ENCODE data around the gene ZDHHC6.

DNA sequence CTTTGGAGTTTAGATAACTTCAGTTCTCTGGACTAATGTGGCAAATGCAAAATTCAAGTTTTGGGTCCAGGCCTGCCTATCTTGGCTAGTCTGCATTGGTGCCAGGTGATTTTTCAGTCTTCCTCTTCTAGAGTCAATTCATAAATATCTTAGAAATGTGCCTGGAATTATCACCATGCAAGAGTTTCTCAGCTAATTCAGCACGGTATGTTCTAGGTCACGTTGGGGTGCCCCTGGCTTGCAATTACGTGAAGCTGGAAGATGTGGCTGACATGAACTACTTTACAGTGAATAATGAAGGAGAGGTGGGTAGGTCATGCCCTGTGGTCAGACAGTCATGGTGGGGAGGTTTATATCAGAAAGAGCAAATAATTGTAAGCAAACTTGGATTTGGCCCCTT lies 25.0 kb downstream of the ZDHHC6 start:
- no peak for TF ChIP-seq POLR2A (IDR thresholded peaks at IDR 0.05)
- TF ChIP-seq, protein P1, sequence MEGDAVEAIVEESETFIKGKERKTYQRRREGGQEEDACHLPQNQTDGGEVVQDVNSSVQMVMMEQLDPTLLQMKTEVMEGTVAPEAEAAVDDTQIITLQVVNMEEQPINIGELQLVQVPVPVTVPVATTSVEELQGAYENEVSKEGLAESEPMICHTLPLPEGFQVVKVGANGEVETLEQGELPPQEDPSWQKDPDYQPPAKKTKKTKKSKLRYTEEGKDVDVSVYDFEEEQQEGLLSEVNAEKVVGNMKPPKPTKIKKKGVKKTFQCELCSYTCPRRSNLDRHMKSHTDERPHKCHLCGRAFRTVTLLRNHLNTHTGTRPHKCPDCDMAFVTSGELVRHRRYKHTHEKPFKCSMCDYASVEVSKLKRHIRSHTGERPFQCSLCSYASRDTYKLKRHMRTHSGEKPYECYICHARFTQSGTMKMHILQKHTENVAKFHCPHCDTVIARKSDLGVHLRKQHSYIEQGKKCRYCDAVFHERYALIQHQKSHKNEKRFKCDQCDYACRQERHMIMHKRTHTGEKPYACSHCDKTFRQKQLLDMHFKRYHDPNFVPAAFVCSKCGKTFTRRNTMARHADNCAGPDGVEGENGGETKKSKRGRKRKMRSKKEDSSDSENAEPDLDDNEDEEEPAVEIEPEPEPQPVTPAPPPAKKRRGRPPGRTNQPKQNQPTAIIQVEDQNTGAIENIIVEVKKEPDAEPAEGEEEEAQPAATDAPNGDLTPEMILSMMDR (IDR thresholded peaks at IDR 0.05), result no peak
- no peak for TF ChIP-seq POLR2AphosphoS5 (IDR thresholded peaks at IDR 0.05)
